ENCODE results near the gene DNAH8.
A peak's percentile ranks its signal among the peaks of the same experiment; 100 is the strongest.

The DNAH8 gene

DNA sequence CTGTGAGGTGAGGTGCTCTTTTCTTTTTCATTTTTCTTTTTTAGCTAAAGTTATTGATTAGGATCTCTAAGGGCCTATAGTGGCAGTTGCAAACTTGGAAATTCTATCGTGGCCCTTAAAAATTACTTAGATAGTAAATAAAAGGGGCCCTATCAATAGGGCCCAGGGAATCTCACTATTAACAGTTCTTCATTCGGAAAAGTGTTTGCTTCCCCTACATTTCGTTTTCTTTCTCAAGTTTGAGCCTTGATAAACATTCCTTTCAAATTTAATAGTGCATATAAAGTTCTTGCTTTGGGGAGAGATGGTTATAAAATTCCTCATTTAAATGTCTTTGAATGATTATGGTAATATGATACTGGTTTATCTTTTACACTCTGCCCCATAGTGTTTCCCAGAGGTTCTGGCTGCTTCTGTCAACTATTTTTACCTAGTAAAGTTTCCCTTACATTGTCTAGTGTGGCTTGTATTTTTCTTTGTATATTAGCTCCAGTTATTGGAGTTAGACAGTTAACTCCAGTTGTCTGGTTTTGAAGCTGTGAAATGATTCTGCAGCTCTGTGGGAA is 263.1 kb downstream of the DNAH8 start:
- in situ Hi-C loops (cut with MboI; ENCODE audit: low pct_unique_long_range_greater_than_20kb, low sequenced_read_pairs), result loop anchor here (25.0 kb wide), 1 partner anchor 334 kb away; the partner anchor contains the start of genes KCNK16 and KCNK17
- no peak for DNase-seq

GRCh38 chr6:38982470-38982869 is 267.4 kb downstream of the DNAH8 start:
- in situ Hi-C loops (cut with MboI; ENCODE audit: low pct_unique_long_range_greater_than_20kb, low sequenced_read_pairs), result loop anchor here (25.0 kb wide), 1 partner anchor 330 kb away; the partner anchor contains the start of genes KCNK16 and KCNK17
- no peak for DNase-seq

DNA sequence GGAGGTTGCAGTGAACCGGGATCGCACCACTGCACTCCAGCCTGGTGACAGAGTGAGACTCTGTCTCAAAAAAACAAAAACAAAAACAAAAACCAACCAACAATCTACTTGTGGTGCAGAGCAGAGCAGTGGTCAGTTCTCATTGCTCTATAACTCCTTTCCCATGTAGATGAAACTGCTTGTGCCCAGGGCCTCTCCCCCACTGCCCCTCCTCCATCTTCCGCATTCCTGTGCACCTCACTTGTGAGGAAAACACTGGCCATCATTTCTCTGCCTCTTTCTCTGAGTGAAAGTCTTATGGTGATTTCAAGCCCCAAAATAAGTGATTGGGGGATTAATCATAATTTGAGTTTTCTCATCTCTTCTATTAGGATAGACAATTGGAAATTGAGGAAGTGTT is 269.6 kb downstream of the DNAH8 start:
- in situ Hi-C loops (cut with MboI; ENCODE audit: low pct_unique_long_range_greater_than_20kb, low sequenced_read_pairs), result loop anchor here (25.0 kb wide), 1 partner anchor 328 kb away; the partner anchor contains the start of genes KCNK16 and KCNK17
- no peak for DNase-seq

DNA sequence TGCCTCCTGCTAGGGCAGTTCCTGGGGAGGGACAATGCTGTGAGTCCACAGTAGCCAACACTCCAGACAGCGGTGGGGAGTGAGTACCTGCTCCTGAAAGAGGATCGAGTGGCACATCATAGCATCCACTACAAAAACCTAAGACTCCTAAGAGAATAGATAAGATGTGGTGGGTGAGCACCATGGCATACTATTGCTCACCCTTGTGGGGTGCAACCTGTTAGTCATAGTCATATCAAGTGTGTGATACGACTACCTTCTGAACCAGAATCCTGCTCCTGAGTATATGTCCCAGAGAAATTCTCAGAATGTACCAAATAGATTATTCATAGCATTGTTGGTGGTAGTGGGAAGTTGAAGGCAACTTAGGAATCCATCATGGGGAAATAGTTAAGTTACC is 270.7 kb downstream of the DNAH8 start:
- no peak for DNase-seq
- in situ Hi-C loops (cut with MboI; ENCODE audit: low pct_unique_long_range_greater_than_20kb, low sequenced_read_pairs), result loop anchor here (25.0 kb wide), 1 partner anchor 326 kb away; the partner anchor contains the start of genes KCNK16 and KCNK17

DNA sequence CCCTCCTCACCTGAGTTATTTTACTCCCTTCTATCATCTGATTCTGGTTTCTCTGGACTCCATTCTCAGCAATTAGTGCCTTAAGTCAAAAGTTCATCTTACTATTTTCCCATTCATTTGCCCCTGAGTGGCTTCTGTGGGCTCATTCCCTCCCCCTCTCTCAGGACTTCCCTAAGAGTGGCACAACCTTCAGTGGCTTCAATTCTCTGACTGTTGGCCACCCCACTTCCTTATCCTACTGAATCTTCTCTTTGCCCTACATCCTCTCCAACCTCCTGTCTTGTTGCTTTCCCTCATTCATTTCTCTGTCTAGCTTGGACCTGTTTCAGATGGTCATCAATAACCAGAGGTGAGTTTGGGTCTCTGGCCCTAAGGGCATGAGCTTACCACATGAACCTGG is 272.4 kb downstream of the DNAH8 start:
- DNase-seq, result no peak
- in situ Hi-C loops (cut with MboI; ENCODE audit: low pct_unique_long_range_greater_than_20kb, low sequenced_read_pairs), result loop anchor here (25.0 kb wide), 1 partner anchor 325 kb away; the partner anchor contains the start of genes KCNK16 and KCNK17

- in situ Hi-C loops (cut with MboI; ENCODE audit: low pct_unique_long_range_greater_than_20kb, low sequenced_read_pairs), result loop anchor here (25.0 kb wide), 1 partner anchor 323 kb away; the partner anchor contains the start of genes KCNK16 and KCNK17
- no peak for DNase-seq
Measured at GRCh38 chr6:38988736-38989449, 273.8 kb downstream of the DNAH8 start.

DNA sequence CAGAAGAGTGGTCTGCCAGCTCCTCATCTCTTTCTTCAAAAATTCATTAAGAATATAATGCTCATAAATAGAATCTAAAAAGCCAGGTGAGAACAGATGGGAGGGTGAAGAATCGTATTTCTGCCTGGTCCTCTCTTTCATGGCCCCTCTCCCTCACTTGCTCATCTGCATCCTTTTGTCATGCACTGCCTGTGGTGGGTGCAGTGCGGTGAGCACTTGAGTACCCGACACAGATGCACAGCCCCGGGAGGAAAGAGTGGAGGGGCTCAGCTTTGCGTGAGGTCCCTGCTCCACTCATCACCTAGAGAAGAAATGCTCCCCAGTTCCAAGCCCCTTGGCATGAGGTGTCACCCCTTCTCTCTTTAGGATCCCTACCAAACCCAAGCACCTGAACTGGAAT is 275.4 kb downstream of the DNAH8 start:
- in situ Hi-C loops (cut with MboI; ENCODE audit: low pct_unique_long_range_greater_than_20kb, low sequenced_read_pairs), result loop anchor here (25.0 kb wide), 1 partner anchor 322 kb away; the partner anchor contains the start of genes KCNK16 and KCNK17
- no peak for DNase-seq

- in situ Hi-C loops (cut with MboI; ENCODE audit: low pct_unique_long_range_greater_than_20kb, low sequenced_read_pairs), result loop anchor here (25.0 kb wide), 1 partner anchor 316 kb away; the partner anchor contains the start of genes KCNK16 and KCNK17
- no peak for DNase-seq
Measured at GRCh38 chr6:38996676-38997075, 281.6 kb downstream of the DNAH8 start.

GRCh38 chr6:38997128-38997761 is 282.1 kb downstream of the DNAH8 start:
- in situ Hi-C loops (cut with MboI; ENCODE audit: low pct_unique_long_range_greater_than_20kb, low sequenced_read_pairs), result loop anchor here (25.0 kb wide), 1 partner anchor 315 kb away; the partner anchor contains the start of genes KCNK16 and KCNK17

DNA sequence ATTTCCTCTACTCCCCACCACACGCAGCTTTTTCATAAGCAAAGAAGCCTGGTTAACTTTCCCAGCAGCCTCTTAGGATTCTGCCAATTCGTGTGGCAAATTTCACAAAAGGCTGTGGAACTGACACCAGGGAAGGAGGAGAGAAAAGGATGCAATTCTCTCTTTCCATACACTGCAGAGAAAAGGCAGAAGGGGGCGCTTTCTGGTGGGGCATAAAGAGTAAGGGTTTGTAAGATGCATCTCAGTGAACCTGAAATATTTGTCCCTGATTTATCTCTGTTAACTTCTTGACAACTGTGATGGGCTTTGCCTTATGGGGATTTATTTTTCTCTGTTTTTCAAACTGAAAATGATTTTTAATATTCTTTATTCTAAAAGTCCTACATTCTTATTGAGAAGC is 288.0 kb downstream of the DNAH8 start:
- in situ Hi-C loops (cut with MboI; ENCODE audit: low pct_unique_long_range_greater_than_20kb, low sequenced_read_pairs), result no loop called here
- peak; percentile 26 for DNase-seq

More at GRCh38 chr6:38997128-38997761, 282.1 kb downstream of the DNAH8 start:
- DNase-seq, result peak; percentile 34

GRCh38 chr6:39003492-39003891 is 288.4 kb downstream of the DNAH8 start:
- in situ Hi-C loops (cut with MboI; ENCODE audit: low pct_unique_long_range_greater_than_20kb, low sequenced_read_pairs), result no loop called here
- DNase-seq, result no peak

- in situ Hi-C loops (cut with MboI; ENCODE audit: low pct_unique_long_range_greater_than_20kb, low sequenced_read_pairs), result no loop called here
- DNase-seq, result no peak
Measured at GRCh38 chr6:39004801-39005200, 289.7 kb downstream of the DNAH8 start.

- no peak for DNase-seq
- in situ Hi-C loops (cut with MboI; ENCODE audit: low pct_unique_long_range_greater_than_20kb, low sequenced_read_pairs), result no loop called here
Measured at GRCh38 chr6:39005774-39006173, 290.7 kb downstream of the DNAH8 start.

GRCh38 chr6:39007575-39007974 is 292.5 kb downstream of the DNAH8 start:
- DNase-seq, result no peak
- in situ Hi-C loops (cut with MboI; ENCODE audit: low pct_unique_long_range_greater_than_20kb, low sequenced_read_pairs), result no loop called here

DNA sequence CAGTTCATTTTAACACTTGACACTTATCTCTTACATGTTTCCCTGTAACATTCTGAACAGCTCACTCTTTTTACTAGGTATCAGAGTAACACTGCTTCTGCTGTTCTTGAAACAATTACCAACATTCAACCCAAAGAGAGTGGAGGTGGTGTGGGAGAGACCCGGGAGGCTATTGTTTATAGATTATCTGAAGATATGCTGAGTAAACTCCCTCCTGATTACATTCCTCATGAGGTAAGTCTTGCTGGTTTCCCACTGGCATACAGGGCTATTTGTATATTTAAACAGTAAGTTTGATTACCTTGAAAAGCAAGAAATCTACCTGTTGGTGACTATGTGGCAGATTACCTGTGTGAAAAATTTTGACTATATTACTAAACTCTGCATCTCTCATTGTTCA is 293.6 kb downstream of the DNAH8 start:
- in situ Hi-C loops (cut with MboI; ENCODE audit: low pct_unique_long_range_greater_than_20kb, low sequenced_read_pairs), result no loop called here
- no peak for DNase-seq

GRCh38 chr6:39009476-39009875 is 294.4 kb downstream of the DNAH8 start:
- in situ Hi-C loops (cut with MboI; ENCODE audit: low pct_unique_long_range_greater_than_20kb, low sequenced_read_pairs), result no loop called here

GRCh38 chr6:39016839-39017546 is 301.9 kb downstream of the DNAH8 start:
- in situ Hi-C loops (cut with MboI; ENCODE audit: low pct_unique_long_range_greater_than_20kb, low sequenced_read_pairs), result no loop called here
- DNase-seq, result no peak

More at GRCh38 chr6:39009476-39009875, 294.4 kb downstream of the DNAH8 start:
- no peak for DNase-seq

GRCh38 chr6:39017547-39017880 is 302.4 kb downstream of the DNAH8 start:
- no peak for DNase-seq
- in situ Hi-C loops (cut with MboI; ENCODE audit: low pct_unique_long_range_greater_than_20kb, low sequenced_read_pairs), result no loop called here

DNA sequence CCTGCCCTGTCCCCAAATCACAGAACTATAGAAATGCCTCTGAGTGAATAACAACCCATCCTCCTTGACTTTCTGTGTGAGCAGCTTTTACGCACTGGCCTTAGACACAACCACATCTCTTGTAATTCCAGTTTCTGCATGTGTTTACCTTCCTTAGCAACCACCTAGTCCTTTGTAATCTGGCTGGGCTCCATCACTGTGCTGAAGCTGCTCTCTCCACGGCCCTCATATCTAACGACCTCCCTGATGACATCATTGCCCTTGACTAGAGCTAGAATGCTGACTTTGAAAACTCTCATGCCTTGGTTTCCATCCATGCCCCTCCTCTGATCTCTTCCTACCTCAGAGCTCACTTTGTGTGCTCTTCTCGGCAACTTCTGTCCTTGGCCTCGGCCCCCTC is 303.0 kb downstream of the DNAH8 start:
- no peak for DNase-seq
- in situ Hi-C loops (cut with MboI; ENCODE audit: low pct_unique_long_range_greater_than_20kb, low sequenced_read_pairs), result no loop called here
